Choroid plexus epithelial cell (primary cell): ENCODE results near the gene TNFRSF25.
"Not testable (repeated sequence)": the region's sequence is repeated elsewhere in the genome, so short reads cannot be mapped to it uniquely, and the experiment has no call there.

Source experiments
- DNase-seq: peaks from one replicate; pipeline ENCODE4 v3.0.0-alpha.2; 2010; ENCODE audit warnings: low read depth
- H3K4me3 ChIP-seq: 2 replicates; pipeline ENCODE4 v1.5.1; 2011; ENCODE audit warnings: low read depth, mild to moderate bottlenecking, control low read depth, low read length, moderate library complexity
- TF ChIP-seq, protein P1 (sequence below): conservative IDR thresholded peaks from 2 replicates; pipeline ENCODE4 v1.5.1; 2011; ENCODE audit warnings: low read depth, mild to moderate bottlenecking, control low read depth, inconsistent platforms, low read length, moderate library complexity

The TNFRSF25 gene

DNA sequence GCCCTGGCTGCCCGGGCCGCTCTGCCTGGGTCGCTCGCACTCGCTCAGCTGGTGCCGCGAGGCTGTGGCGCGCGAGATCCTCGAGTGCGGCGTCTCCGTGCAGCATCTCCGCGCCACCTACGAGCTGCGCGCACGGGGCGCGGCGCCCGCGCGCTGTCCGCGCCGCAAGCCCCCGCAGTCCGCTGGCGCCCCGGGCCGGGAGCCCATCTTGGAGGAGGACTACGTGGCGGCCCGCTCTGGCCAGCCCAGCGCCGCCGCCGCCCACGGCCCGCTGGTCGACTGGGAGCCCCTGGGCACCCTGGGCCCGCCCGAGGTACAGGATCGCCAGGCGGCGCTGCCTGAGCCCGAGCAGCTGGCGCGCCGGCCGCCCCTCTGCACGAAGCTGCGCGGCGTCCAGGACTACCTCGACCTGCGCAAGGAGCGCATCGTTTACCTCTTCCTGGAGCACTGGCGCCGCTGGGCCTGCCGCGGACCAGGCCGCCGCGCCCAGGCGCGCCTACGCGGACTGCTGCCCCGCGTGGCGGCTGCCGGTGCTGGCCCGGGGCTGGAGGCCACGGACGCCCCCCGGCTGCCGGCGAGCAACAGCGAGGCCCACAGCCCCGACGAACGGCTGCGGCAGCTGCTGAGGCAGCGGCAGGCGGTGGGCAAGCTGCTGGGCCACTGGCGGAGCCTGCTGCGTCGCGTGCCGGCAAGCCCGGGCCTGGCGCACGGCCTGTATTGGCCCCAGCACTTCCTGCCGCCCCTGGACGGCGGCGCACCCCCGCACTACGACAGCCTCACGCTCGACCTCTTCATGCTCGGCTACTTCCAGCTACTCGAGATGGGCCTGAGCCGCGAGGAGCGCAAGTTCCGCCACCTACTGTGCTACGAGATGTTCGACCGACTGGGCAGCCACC, 10.9 kb downstream of the TNFRSF25 start:
- DNase-seq: no peak
- TF ChIP-seq, protein P1, sequence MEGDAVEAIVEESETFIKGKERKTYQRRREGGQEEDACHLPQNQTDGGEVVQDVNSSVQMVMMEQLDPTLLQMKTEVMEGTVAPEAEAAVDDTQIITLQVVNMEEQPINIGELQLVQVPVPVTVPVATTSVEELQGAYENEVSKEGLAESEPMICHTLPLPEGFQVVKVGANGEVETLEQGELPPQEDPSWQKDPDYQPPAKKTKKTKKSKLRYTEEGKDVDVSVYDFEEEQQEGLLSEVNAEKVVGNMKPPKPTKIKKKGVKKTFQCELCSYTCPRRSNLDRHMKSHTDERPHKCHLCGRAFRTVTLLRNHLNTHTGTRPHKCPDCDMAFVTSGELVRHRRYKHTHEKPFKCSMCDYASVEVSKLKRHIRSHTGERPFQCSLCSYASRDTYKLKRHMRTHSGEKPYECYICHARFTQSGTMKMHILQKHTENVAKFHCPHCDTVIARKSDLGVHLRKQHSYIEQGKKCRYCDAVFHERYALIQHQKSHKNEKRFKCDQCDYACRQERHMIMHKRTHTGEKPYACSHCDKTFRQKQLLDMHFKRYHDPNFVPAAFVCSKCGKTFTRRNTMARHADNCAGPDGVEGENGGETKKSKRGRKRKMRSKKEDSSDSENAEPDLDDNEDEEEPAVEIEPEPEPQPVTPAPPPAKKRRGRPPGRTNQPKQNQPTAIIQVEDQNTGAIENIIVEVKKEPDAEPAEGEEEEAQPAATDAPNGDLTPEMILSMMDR: no peak
- no peak overlapping the region for H3K4me3 ChIP-seq

- H3K4me3 ChIP-seq, DNase-seq: not testable (repeated sequence)
Measured at GRCh38 chr1:6453895-6454855, 11.8 kb downstream of the TNFRSF25 start.

GRCh38 chr1:6450943-6451373, 15.0 kb downstream of the TNFRSF25 start:
- TF ChIP-seq, protein P1: no peak
- no peak overlapping the region for H3K4me3 ChIP-seq
- no peak for DNase-seq

DNA sequence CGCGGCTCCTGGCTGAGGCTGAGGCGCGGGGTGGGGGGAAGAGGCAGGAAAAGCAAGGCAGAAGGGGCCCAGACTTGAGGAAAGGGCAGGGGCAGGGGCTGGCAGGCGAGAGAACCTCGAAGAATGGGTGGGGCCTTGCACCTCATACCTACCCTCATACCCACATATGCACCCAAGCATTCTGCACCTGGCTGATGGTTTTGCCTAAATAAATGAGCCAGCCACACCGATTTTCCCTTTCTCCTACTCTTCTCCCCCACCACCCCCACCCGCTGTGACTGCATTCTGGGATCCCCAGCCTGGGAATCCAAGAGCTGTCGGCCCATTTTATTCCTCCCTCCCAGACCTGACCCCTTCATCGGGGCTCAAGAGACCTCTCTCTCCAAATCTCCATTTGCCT, 15.5 kb downstream of the TNFRSF25 start:
- H3K4me3 ChIP-seq, DNase-seq: not testable (repeated sequence)

DNA sequence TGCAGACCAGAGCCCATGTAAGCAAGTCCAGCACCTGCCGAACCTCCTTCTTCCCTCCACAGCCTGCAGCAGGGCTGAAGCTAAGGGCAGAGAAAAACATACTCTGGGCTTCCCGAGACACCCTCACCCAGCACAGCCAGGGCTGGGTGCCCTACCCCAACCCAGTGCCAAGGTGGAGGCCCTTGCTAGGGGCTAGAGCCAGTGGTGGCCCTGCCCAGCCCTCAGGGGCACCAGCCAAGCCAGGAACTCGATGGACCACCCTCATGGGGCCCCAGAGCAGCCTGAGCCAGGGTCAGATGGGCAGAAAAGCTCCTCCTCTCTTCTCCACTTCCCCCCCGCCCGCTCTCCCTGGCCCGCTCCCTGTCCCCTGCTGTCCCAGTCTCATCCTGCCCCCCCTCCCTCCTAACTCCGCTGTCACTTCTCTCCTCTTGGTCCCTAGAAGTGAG, 15.9 kb downstream of the TNFRSF25 start:
- TF ChIP-seq, protein P1: no peak
- DNase-seq: no peak
- no peak overlapping the region for H3K4me3 ChIP-seq

- TF ChIP-seq, protein P1: no peak
- H3K4me3 ChIP-seq: no peak overlapping the region
- no peak for DNase-seq
Measured at GRCh38 chr1:6448749-6449631, 17.0 kb downstream of the TNFRSF25 start.

DNA sequence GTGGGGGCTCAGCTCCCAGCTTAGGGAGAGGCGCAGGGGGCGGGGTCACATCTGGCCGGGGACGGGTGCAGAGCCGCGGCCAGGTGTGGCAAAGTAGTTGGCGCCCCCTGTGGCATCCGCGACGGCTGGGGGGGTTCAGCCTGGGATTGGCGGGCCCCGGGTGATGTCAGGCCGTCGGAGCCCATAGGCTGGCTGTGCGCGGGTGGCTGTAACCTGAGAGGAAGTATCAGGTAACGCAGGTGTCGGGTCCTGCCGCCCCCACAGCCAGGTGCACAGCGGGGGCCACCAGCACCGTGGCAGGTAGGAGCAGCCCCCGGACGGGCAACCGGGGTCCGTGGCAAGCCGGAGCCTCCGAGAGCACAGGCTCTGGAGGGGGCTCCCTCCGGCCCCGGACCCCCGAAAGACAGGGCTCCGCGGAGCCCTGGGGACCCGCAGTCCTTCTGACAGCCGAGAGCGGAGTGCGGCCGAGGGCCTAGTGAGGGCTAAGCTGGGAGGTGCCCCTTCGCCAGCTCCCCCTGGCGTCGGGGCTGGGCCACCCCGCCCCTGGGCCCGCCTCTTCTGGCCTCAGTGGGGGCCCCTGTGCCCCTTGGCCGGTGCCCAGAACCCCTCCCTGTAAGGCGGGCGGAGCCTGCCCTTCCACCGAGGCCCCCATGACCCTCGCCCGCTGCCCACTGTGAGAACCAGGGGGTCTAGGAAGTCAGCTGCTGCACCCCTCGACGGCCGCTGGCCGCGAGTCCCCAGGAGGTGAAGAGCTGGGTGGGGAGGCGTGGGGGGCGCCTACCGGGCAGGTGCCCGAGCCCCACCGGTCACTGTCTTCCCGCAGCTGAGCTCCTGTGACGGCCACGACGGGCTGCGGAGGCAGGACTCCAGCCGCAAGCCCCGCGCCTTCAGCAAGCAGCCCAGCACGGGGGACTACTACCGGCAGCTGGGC, 17.9 kb downstream of the TNFRSF25 start:
- no peak for DNase-seq
- TF ChIP-seq, protein P1: no peak
- H3K4me3 ChIP-seq: no peak overlapping the region
